GM23338 (cell line): Measurements from ENCODE around the gene TMTC2. TPM values are rescaled to one million over a fixed set of nuclear protein-coding genes. Genes with fewer than 3 reads are reported as not detected.

ENCODE experiments used
- ATAC-seq: fragments of 200-7000 bp; cut with Tn5 transposase; 3 replicates; pipeline ENCODE4 v1.9.1; 2020
- DNase-seq: peaks from one replicate; pipeline ENCODE4 v3.0.0-alpha.2; 2015; ENCODE audit warnings: low spot score
- H2AFZ ChIP-seq: fragments of 200-600 bp; sonication (generic); 2 replicates; pipeline ENCODE4 v1.8.0; 2016; ENCODE audit warnings: antibody characterized with exemption, mild to moderate bottlenecking, moderate library complexity
- H3F3A ChIP-seq: fragments of 200-600 bp; sonication (generic); replicated peaks from 2 replicates; pipeline ENCODE4 v1.8.0; 2017; ENCODE audit warnings: antibody characterized with exemption, mixed run types, low read depth
- H3K27ac ChIP-seq: fragments of 200-600 bp; sonication (generic); 2 replicates; pipeline ENCODE4 v1.6.1; 2016; ENCODE audit warnings: low read depth
- H3K27me3 ChIP-seq: fragments of 200-600 bp; sonication (generic); 2 replicates; pipeline ENCODE4 v1.8.0; 2016; ENCODE audit warnings: mild to moderate bottlenecking, mixed run types, moderate library complexity; ENCODE audit not compliant: insufficient read depth
- H3K36me3 ChIP-seq: fragments of 200-600 bp; sonication (generic); 2 replicates; pipeline ENCODE4 v1.8.0; 2016; ENCODE audit warnings: mild to moderate bottlenecking; ENCODE audit not compliant: insufficient read depth
- H3K4me1 ChIP-seq: fragments of 200-600 bp; sonication (generic); 2 replicates; pipeline ENCODE4 v1.8.0; 2016; ENCODE audit warnings: mild to moderate bottlenecking, moderate library complexity; ENCODE audit not compliant: insufficient read depth
- H3K4me2 ChIP-seq: fragments of 200-600 bp; sonication (generic); 2 replicates; pipeline ENCODE4 v1.7.1; 2017; ENCODE audit warnings: mixed run types
- H3K4me3 ChIP-seq: fragments of 200-600 bp; sonication (generic); 2 replicates; pipeline ENCODE4 v1.6.1; 2016; ENCODE audit warnings: mixed run types
- H3K79me2 ChIP-seq: fragments of 200-600 bp; sonication (generic); replicated peaks from 2 replicates; pipeline ENCODE4 v1.8.0; 2017; ENCODE audit warnings: mild to moderate bottlenecking; ENCODE audit not compliant: insufficient read depth
- H3K9me2 ChIP-seq: fragments of 200-600 bp; sonication (generic); 2 replicates; pipeline ENCODE4 v1.8.0; 2017; ENCODE audit not compliant: insufficient read depth
- H4K20me1 ChIP-seq: fragments of 200-600 bp; sonication (generic); replicated peaks from 2 replicates; pipeline ENCODE4 v1.8.0; 2017; ENCODE audit warnings: mild to moderate bottlenecking; ENCODE audit not compliant: insufficient read depth
- H3K27ac Mint-ChIP-seq: 2 replicates; pipeline ENCODE4 v1.8.0; 2020; ENCODE audit warnings: inconsistent platforms, mild to moderate bottlenecking, moderate library complexity, mixed read lengths
- H3K27me3 Mint-ChIP-seq: 3 replicates; pipeline ENCODE4 v1.8.0; 2022; ENCODE audit warnings: low read depth, mild to moderate bottlenecking, moderate library complexity, mixed read lengths, inconsistent platforms; ENCODE audit not compliant: insufficient read depth, poor library complexity
- H3K36me3 Mint-ChIP-seq: 3 replicates; pipeline ENCODE4 v1.8.0; 2021; ENCODE audit warnings: low read depth, mild to moderate bottlenecking, inconsistent platforms, moderate library complexity, mixed read lengths
- H3K4me1 Mint-ChIP-seq: 3 replicates; pipeline ENCODE4 v1.8.0; 2020; ENCODE audit warnings: mild to moderate bottlenecking, inconsistent platforms, mixed read lengths
- H3K4me3 Mint-ChIP-seq: 3 replicates; pipeline ENCODE4 v1.8.0; 2021; ENCODE audit warnings: moderate library complexity, mild to moderate bottlenecking, inconsistent platforms, mixed read lengths
- H3K9me3 Mint-ChIP-seq: 3 replicates; pipeline ENCODE4 v1.8.0; 2020; ENCODE audit warnings: moderate library complexity, mild to moderate bottlenecking, inconsistent platforms, mixed read lengths
- CREB1 ChIP-seq: fragments of 250-450 bp; sonication (Bioruptor Pico); IDR thresholded peaks from 2 replicates; pipeline ENCODE4 v1.5.0; 2020; ENCODE audit warnings: low read depth, mild to moderate bottlenecking, moderate library complexity
- CTCF ChIP-seq, 2 experiments: fragments of 200-600 bp in 1 of 2; sonication (generic) in 1 of 2; conservative IDR thresholded peaks; 2 replicates each; pipeline versions ENCODE4 v1.5.1 to v1.6.1; 2016 to 2017; ENCODE audit warnings: antibody characterized with exemption in 2 of 2, low read depth in 2 of 2, mild to moderate bottlenecking in 2 of 2, moderate library complexity in 1 of 2
- ETS1 ChIP-seq: IDR thresholded peaks from 2 replicates; pipeline ENCODE4 v1.6.1; 2016; ENCODE audit warnings: antibody characterized with exemption
- JUNB ChIP-seq: IDR thresholded peaks from one replicate; pipeline ENCODE4 v1.6.1; 2016; ENCODE audit warnings: antibody characterized with exemption; ENCODE audit not compliant: unreplicated experiment
- NANOG ChIP-seq: IDR thresholded peaks from 2 replicates; pipeline ENCODE4 v1.6.1; 2016; ENCODE audit warnings: antibody characterized with exemption, borderline replicate concordance
- POLR2AphosphoS5 ChIP-seq: IDR thresholded peaks from 2 replicates; pipeline ENCODE4 v1.6.1; 2016; ENCODE audit warnings: antibody characterized with exemption, low read depth
- REST ChIP-seq: IDR thresholded peaks from one replicate; pipeline ENCODE4 v1.6.1; 2018; ENCODE audit warnings: antibody characterized with exemption; ENCODE audit not compliant: unreplicated experiment
- ZNF114 ChIP-seq: fragments of 250-450 bp; sonication (Bioruptor Pico); IDR thresholded peaks from 2 replicates; pipeline ENCODE4 v1.5.0; 2020; ENCODE audit warnings: mild to moderate bottlenecking, moderate library complexity
- ZNF331 ChIP-seq: fragments of 250-450 bp; sonication (Bioruptor Pico); IDR thresholded peaks from 2 replicates; pipeline ENCODE4 v1.5.0; 2020; ENCODE audit warnings: low read depth, mild to moderate bottlenecking, moderate library complexity
- polyA plus RNA-seq: library from polyadenylated mRNA; unstranded; fragments of >200 nt; fragmentation: Nextera tagmentation; extraction: Ambion mirVana; gene quantifications from 2 replicates; pipeline ENCODE4 v1.2.1, GENCODE V29; 2016
- total RNA-seq: library from RNA; depleted of rRNA; stranded (reverse); fragments of >200 nt; shearing (Covaris generic); gene quantifications from 2 replicates; pipeline ENCODE4 v1.2.3, GENCODE V29; 2014
- TF ChIP-seq, protein P1 (sequence below): fragments of 250-450 bp; sonication (Bioruptor Pico); IDR thresholded peaks from 2 replicates; pipeline ENCODE4 v1.5.0; 2020; ENCODE audit warnings: mild to moderate bottlenecking, moderate library complexity

The TMTC2 gene
- total and polyA plus RNA-seq, 2 experiments from 2014 or later = 0.57 to 6.5 TPM

- Mint-ChIP-seq H3K27ac (no peak overlapping the region), H3K27me3 (peaks cover 4% of the 10 kb centered on the region), H3K4me3 (no peak overlapping the region), H3K4me1 (peaks cover 15% of the 10 kb centered on the region), H3K36me3 (no peaks in the 10 kb centered on the region), H3K9me3 (no peaks in the 10 kb centered on the region; the same call in 2 of the 3 replicates)
- no peak overlapping the region for H2AFZ ChIP-seq
- no peaks in the 10 kb centered on the region for H3K36me3 ChIP-seq
- H3K4me3 ChIP-seq = no peak overlapping the region
- H3F3A ChIP-seq = no peaks in the 10 kb centered on the region
- no peaks in the 10 kb centered on the region; the same call in 1 of the 2 replicates for H4K20me1 ChIP-seq
- no peaks in the 10 kb centered on the region for H3K9me2 ChIP-seq
- no peaks in the 10 kb centered on the region for H3K79me2 ChIP-seq
- H3K27ac ChIP-seq = no peak overlapping the region
- DNase-seq = no peak
- H3K4me1 ChIP-seq = peaks cover 6% of the 10 kb centered on the region
- H3K27me3 ChIP-seq = no peaks in the 10 kb centered on the region
- no peak for TF ChIP-seq CREB1 (CRISPR knock-in tag)
- TF ChIP-seq, protein P1, sequence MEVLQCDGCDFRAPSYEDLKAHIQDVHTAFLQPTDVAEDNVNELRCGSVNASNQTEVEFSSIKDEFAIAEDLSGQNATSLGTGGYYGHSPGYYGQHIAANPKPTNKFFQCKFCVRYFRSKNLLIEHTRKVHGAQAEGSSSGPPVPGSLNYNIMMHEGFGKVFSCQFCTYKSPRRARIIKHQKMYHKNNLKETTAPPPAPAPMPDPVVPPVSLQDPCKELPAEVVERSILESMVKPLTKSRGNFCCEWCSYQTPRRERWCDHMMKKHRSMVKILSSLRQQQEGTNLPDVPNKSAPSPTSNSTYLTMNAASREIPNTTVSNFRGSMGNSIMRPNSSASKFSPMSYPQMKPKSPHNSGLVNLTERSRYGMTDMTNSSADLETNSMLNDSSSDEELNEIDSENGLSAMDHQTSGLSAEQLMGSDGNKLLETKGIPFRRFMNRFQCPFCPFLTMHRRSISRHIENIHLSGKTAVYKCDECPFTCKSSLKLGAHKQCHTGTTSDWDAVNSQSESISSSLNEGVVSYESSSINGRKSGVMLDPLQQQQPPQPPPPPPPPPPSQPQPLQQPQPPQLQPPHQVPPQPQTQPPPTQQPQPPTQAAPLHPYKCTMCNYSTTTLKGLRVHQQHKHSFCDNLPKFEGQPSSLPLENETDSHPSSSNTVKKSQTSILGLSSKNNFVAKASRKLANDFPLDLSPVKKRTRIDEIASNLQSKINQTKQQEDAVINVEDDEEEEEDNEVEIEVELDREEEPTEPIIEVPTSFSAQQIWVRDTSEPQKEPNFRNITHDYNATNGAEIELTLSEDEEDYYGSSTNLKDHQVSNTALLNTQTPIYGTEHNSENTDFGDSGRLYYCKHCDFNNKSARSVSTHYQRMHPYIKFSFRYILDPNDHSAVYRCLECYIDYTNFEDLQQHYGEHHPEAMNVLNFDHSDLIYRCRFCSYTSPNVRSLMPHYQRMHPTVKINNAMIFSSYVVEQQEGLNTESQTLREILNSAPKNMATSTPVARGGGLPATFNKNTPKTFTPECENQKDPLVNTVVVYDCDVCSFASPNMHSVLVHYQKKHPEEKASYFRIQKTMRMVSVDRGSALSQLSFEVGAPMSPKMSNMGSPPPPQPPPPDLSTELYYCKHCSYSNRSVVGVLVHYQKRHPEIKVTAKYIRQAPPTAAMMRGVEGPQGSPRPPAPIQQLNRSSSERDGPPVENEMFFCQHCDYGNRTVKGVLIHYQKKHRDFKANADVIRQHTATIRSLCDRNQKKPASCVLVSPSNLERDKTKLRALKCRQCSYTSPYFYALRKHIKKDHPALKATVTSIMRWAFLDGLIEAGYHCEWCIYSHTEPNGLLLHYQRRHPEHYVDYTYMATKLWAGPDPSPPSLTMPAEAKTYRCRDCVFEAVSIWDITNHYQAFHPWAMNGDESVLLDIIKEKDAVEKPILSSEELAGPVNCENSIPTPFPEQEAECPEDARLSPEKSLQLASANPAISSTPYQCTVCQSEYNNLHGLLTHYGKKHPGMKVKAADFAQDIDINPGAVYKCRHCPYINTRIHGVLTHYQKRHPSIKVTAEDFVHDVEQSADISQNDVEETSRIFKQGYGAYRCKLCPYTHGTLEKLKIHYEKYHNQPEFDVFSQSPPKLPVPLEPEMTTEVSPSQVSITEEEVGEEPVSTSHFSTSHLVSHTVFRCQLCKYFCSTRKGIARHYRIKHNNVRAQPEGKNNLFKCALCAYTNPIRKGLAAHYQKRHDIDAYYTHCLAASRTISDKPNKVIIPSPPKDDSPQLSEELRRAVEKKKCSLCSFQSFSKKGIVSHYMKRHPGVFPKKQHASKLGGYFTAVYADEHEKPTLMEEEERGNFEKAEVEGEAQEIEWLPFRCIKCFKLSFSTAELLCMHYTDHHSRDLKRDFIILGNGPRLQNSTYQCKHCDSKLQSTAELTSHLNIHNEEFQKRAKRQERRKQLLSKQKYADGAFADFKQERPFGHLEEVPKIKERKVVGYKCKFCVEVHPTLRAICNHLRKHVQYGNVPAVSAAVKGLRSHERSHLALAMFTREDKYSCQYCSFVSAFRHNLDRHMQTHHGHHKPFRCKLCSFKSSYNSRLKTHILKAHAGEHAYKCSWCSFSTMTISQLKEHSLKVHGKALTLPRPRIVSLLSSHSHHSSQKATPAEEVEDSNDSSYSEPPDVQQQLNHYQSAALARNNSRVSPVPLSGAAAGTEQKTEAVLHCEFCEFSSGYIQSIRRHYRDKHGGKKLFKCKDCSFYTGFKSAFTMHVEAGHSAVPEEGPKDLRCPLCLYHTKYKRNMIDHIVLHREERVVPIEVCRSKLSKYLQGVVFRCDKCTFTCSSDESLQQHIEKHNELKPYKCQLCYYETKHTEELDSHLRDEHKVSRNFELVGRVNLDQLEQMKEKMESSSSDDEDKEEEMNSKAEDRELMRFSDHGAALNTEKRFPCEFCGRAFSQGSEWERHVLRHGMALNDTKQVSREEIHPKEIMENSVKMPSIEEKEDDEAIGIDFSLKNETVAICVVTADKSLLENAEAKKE (CRISPR knock-in tag) = no peak
- no peak for TF ChIP-seq ZNF331 (CRISPR knock-in tag)
- TF ChIP-seq ZNF114 (CRISPR knock-in tag) = no peak
- ATAC-seq = no peak
- H3K4me2 ChIP-seq = no peak overlapping the region
Observed at GRCh38 chr12:83147341-83147740, 460.6 kb downstream of the TMTC2 start.

DNA sequence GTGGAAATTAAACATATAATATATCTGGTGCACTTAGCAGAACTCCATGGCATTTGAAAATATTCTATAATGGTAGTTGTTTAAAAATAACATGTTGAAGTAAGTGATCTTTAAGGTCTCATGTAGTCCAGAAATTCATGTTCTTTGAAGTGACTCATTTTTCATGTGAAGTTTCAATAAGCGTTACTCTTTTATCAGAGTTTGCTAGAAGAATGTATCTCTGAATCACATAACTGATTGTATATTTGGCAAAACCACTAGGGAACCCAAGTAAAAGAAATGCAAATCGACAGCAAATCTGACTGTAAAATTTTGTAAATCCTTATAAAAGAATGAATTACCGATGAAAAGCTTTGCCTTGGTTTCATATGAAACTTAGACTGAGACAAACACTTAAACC lies 463.3 kb downstream of the TMTC2 start:
- H3K4me1 Mint-ChIP-seq = peaks cover 23% of the 10 kb centered on the region
- H3K4me3 Mint-ChIP-seq = no peak overlapping the region
- no peak overlapping the region for H3K27ac Mint-ChIP-seq
- H3K36me3 ChIP-seq = no peaks in the 10 kb centered on the region
- H4K20me1 ChIP-seq = no peaks in the 10 kb centered on the region; the same call in 1 of the 2 replicates
- H3K9me3 Mint-ChIP-seq = no peaks in the 10 kb centered on the region
- H3K4me1 ChIP-seq = peaks cover 17% of the 10 kb centered on the region
- H3K27me3 ChIP-seq = no peaks in the 10 kb centered on the region
- no peaks in the 10 kb centered on the region for H3K36me3 Mint-ChIP-seq
- no peaks in the 10 kb centered on the region for H3K79me2 ChIP-seq
- DNase-seq = no peak
- no peak overlapping the region for H3K27ac ChIP-seq
- no peak overlapping the region for H3K4me3 ChIP-seq
- no peaks in the 10 kb centered on the region for H3K9me2 ChIP-seq
- no peak overlapping the region for H2AFZ ChIP-seq
- no peak for ATAC-seq
- no peak overlapping the region for H3K4me2 ChIP-seq
- no peaks in the 10 kb centered on the region for H3F3A ChIP-seq
- peaks cover 4% of the 10 kb centered on the region for H3K27me3 Mint-ChIP-seq
- TF ChIP-seq CTCF (conservative IDR thresholded peaks at IDR 0.05; ENCODE audit: low read depth in 2 of 2) (no peak), ZNF114 (CRISPR knock-in tag) (no peak), ZNF331 (CRISPR knock-in tag) (no peak), JUNB (no peak), NANOG (no peak), REST (no peak), POLR2AphosphoS5 (no peak), ETS1 (no peak)
